ENCODE results near the gene PDE6H.

PDE6H gene

DNA sequence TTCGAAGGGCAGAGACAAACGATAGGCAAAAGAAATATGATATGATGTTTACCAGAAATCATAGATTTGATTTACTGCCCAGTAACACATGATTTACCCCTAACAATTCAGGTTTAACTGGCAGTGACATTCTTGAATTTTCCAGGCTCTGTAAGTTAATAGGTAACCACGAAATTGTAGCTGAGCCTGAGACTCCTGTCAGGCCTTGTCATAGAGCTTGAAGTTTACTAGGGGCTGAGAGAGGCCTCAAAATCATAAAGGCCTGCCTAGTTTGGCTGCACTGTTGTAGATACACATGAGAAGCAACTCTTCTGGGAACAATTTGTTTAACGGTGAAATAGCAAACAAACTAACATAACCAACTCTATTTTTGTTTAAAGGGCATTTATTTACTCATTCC is 37.8 kb upstream of the PDE6H start:
- TF ChIP-seq, protein P1, sequence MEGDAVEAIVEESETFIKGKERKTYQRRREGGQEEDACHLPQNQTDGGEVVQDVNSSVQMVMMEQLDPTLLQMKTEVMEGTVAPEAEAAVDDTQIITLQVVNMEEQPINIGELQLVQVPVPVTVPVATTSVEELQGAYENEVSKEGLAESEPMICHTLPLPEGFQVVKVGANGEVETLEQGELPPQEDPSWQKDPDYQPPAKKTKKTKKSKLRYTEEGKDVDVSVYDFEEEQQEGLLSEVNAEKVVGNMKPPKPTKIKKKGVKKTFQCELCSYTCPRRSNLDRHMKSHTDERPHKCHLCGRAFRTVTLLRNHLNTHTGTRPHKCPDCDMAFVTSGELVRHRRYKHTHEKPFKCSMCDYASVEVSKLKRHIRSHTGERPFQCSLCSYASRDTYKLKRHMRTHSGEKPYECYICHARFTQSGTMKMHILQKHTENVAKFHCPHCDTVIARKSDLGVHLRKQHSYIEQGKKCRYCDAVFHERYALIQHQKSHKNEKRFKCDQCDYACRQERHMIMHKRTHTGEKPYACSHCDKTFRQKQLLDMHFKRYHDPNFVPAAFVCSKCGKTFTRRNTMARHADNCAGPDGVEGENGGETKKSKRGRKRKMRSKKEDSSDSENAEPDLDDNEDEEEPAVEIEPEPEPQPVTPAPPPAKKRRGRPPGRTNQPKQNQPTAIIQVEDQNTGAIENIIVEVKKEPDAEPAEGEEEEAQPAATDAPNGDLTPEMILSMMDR (IDR thresholded peaks at IDR 0.05; ENCODE audit: low read length), result no peak
- no peak for TF ChIP-seq EZH2phosphoT487 (IDR thresholded peaks at IDR 0.05; ENCODE audit: low read length)
- no peak for TF ChIP-seq EZH2 (optimal IDR thresholded peaks at IDR 0.05; ENCODE audit: low read depth, low read length)
- no peaks in the 10 kb centered on the region for H3K79me2 ChIP-seq (ENCODE audit: low read length)
- no peaks in the 10 kb centered on the region for H3F3A ChIP-seq (ENCODE audit: insufficient read depth, low read length)
- no peak overlapping the region for H2AFZ ChIP-seq (ENCODE audit: low read length)
- H3K9me2 ChIP-seq (replicated peaks; ENCODE audit: insufficient read depth, low read length), result no peaks in the 10 kb centered on the region
- DNase-seq, result no peak
- no peak overlapping the region for H3K4me3 ChIP-seq (ENCODE audit: low read length)
- no peaks in the 10 kb centered on the region for H3K9me3 ChIP-seq (replicated peaks; ENCODE audit: insufficient read depth, low read length)
- no peak overlapping the region for H3K4me2 ChIP-seq (ENCODE audit: low read depth, low read length)
- H3K4me1 ChIP-seq (ENCODE audit: low read length), result no peaks in the 10 kb centered on the region
- no peaks in the 10 kb centered on the region for H4K20me1 ChIP-seq (ENCODE audit: insufficient read depth, low read length)
- H3K36me3 ChIP-seq (replicated peaks; ENCODE audit: insufficient read depth, low read length), result no peaks in the 10 kb centered on the region
- H3K9ac ChIP-seq (ENCODE audit: low read length), result no peak overlapping the region
- no peaks in the 10 kb centered on the region for H3K27me3 ChIP-seq (replicated peaks; ENCODE audit: insufficient read depth, low read length)
- no peak overlapping the region for H3K27ac ChIP-seq (ENCODE audit: low read length)

DNA sequence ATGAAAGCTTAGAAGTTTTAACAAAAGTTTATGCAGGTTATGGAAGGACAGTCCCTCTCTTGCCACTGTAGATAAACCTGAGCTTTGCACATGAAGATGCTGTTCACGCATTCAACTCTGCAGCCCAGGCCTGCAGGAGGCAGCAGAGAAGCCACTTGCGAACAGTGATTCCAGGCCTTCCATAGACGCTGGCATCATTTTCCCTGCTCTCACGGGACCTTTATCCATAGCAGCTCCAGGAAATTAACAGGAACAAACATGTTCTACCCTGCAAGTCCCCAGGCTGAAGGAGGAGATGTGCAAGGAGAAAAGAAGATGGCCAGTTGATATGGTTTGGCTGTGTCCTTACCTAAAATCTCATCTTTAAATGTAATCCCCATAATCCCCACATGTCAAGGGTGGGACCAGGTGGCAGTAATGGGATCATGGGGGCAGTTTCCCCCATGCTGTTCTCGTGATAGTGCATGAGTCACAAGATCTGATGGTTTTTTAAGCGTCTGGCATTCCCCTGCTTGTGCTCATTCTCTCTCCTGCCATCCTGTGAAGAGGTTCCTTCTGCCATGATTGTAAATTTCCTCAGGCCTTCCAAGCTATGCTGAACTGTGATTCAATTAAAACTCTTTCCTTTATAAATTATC is 36.5 kb upstream of the PDE6H start:
- Histone ChIP-seq H3K4me3 (ENCODE audit: low read length) (no peak overlapping the region), H3K9ac (ENCODE audit: low read length) (no peak overlapping the region), H3K27me3 (replicated peaks; ENCODE audit: insufficient read depth, low read length) (no peaks in the 10 kb centered on the region), H3K4me1 (ENCODE audit: low read length) (no peaks in the 10 kb centered on the region), H3K36me3 (replicated peaks; ENCODE audit: insufficient read depth, low read length) (no peaks in the 10 kb centered on the region), H3K79me2 (ENCODE audit: low read length) (no peaks in the 10 kb centered on the region), H4K20me1 (ENCODE audit: insufficient read depth, low read length) (no peaks in the 10 kb centered on the region), H2AFZ (ENCODE audit: low read length) (no peak overlapping the region), H3K27ac (ENCODE audit: low read length) (no peak overlapping the region), H3F3A (ENCODE audit: insufficient read depth, low read length) (no peaks in the 10 kb centered on the region), H3K9me2 (replicated peaks; ENCODE audit: insufficient read depth, low read length) (no peaks in the 10 kb centered on the region), H3K4me2 (ENCODE audit: low read depth, low read length) (no peak overlapping the region), H3K9me3 (replicated peaks; ENCODE audit: insufficient read depth, low read length) (no peaks in the 10 kb centered on the region)
- TF ChIP-seq, protein P1 (IDR thresholded peaks at IDR 0.05; ENCODE audit: low read length), result peak; percentile 43
- TF ChIP-seq EZH2 (optimal IDR thresholded peaks at IDR 0.05; ENCODE audit: low read depth, low read length), result no peak
- DNase-seq, result no peak

DNA sequence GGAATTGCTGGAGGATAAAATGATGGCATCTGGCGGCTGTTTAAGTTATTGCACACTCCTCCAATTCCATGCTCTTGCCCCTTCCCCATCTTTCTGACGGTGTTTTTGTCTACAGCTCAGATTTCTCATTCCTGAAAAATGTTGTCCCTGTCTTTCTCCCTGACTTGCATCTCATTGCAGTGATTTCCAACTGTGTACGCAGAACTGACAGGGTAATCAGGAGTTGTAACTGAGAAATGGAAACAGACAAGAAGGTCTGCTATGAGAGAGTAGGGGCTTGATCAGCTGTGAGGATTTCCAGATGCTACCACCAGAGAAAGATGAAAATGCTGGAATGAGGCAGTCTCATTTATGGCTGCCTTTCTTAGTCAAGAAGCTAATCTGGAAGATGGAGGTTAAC is 35.8 kb upstream of the PDE6H start:
- Histone ChIP-seq H3K9me2 (replicated peaks; ENCODE audit: insufficient read depth, low read length) (no peaks in the 10 kb centered on the region), H3K4me2 (ENCODE audit: low read depth, low read length) (no peak overlapping the region), H3K27ac (ENCODE audit: low read length) (no peak overlapping the region), H3K9me3 (replicated peaks; ENCODE audit: insufficient read depth, low read length) (no peaks in the 10 kb centered on the region), H3K36me3 (replicated peaks; ENCODE audit: insufficient read depth, low read length) (no peaks in the 10 kb centered on the region), H3F3A (ENCODE audit: insufficient read depth, low read length) (no peaks in the 10 kb centered on the region), H3K79me2 (ENCODE audit: low read length) (no peaks in the 10 kb centered on the region), H3K9ac (ENCODE audit: low read length) (no peak overlapping the region), H2AFZ (ENCODE audit: low read length) (no peak overlapping the region), H4K20me1 (ENCODE audit: insufficient read depth, low read length) (no peaks in the 10 kb centered on the region), H3K4me1 (ENCODE audit: low read length) (no peaks in the 10 kb centered on the region), H3K27me3 (replicated peaks; ENCODE audit: insufficient read depth, low read length) (no peaks in the 10 kb centered on the region), H3K4me3 (ENCODE audit: low read length) (no peak overlapping the region)
- no peak for DNase-seq
- no peak for TF ChIP-seq EZH2 (optimal IDR thresholded peaks at IDR 0.05; ENCODE audit: low read depth, low read length)
- TF ChIP-seq, protein P1 (IDR thresholded peaks at IDR 0.05; ENCODE audit: low read length), result no peak
- no peak for TF ChIP-seq EZH2phosphoT487 (IDR thresholded peaks at IDR 0.05; ENCODE audit: low read length)

All from MM.1S (cell line).